Amygdala (tissue), 56 donors: ENCODE data around the gene CYB5R3.
"Not testable (repeated sequence)": the region's sequence is repeated elsewhere in the genome, so short reads cannot be mapped to it uniquely, and the experiment has no call there.

Experiments
- DNase-seq, 56 donors: peaks; one replicate each; lab custom pipeline; 2025; lab: John Stamatoyannopoulos, UW

CYB5R3 gene

DNA sequence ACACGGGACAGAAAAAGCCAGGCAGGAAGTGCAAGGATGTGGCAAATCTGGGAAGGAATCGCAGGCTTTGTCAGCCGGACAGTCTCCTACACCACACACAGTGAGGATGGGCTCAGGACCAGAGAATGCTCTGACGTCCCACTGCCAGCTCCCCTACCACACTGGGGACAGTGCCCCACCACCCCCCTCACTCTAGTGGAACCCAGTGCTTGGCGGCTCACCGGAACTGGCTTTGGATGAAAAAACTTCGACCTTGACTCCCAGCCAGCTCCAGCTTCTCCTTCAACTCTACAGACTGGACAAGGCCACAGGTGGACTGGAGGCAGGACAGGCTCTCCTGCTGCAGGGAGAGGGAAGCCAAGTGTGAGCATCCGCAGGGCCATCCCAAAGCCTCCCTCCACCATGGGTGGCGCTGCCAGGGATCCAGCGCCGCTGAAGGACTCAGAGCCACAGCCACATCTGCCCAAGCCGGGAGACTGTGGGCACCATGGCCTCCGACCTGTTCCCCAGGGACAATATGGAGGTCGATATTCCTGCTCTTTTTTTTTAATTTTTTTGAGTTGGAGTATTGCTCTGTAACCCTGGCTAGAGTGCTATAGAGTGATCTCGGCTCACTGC is 71.5 kb downstream of the CYB5R3 start:
- no peak for DNase-seq

DNA sequence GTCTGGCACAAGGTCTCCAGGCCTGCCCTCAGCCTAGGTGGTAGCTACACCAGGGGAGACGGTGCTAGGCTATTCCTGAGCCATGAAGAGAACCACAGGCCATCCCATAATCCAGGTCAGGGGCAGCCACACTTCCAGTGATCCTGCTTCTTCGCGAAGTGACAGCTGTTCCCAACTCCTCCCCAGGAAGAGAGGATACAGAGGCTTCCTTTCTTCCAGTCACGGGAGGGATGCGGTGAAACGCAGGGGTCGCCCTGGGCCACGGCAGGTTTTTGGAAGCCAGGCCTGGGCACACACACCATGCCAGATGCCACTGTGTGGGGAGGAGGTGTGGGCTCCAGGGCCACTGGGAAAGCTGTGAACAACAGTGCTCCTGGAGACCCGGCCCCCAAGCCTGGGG is 72.1 kb downstream of the CYB5R3 start:
- not testable (repeated sequence) for DNase-seq

DNA sequence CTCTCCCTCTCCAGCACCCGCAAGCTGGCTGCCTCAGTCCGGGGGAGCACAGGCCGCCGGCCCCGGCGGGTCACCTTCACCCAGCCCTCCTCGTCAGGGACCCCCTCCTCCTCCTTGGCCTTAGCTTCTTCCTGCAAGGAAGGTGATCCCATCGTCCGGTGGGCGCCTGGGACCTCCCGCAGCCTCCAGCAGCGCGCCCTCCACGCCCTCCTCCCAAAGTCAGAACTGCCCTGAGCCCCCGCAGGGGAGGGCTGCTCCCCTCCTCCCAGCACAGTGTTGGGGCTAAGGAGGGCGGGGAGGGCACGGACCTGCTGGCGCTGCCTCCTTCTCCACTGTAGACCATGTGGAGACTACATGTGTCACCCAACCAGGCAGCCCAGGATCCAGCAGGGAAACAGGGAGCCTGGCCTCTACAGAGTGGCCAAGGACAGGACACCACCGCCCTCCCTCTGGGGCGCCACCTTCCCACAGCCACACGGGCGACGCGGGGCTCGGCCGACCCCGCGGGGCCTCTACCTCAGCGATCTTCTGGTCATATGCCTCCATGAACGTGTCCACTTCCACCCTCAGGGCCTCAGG is 73.1 kb downstream of the CYB5R3 start:
- not testable (repeated sequence) for DNase-seq

DNA sequence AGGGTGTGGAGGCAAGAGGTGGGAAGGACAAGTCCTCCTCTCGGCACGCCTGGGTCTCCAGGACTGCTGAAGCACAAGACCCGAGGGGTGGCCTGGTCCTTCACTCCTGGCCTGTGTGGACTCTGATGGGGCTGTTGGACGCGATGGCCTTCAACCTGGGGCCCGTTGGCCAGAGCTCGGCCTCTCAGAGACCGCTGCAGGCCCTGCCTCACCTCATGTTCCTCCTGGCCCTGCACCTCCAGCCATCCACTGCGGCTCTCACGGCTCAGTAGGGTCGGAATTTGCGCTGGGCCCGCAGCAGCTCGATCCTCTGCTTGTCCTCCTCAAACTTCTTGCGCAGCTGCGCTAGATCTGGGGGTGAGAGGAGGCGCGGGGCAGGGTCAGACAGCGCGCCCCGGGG is 74.7 kb downstream of the CYB5R3 start:
- not testable (repeated sequence) for DNase-seq

DNA sequence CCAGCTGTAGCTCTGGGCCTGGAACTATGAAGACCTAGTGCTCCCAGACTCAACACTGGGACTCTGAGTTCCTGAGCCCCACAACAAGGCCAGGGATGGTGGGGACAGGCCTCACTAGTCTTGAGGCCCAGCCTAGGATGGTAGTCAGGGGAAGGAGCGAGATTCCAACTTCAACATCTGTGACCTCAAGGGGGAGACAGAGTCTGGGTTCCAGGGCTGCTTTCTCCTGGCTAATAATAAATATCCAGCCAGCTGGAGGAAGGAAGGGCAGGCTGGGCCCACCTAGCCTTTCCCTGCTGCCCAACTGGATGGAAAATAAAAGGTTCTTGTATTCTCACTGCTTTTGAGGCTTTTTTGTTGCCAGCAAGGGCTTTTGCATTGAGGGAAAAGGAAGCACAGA is 75.1 kb downstream of the CYB5R3 start:
- not testable (repeated sequence) for DNase-seq

DNA sequence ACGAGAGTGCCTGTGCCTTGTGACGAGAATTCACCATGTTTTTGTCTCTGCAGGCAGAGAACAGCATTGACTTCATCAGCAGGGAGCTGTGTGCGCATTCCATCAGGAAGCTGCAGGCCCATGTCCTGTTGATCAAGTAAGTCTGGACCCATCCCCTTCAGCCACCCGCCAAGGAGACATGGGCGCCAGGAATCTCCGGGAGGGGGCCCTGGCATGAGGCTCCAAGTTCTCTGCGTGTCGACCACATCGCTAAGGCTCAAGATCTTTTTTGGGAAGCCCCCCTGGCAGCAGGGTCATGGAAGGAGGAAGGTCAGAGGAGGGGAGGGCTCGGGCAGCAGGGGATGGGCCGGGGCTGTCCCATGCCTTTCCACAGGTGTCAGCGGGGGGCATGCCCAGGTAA is 78.1 kb downstream of the CYB5R3 start:
- DNase-seq = not testable (repeated sequence)

DNA sequence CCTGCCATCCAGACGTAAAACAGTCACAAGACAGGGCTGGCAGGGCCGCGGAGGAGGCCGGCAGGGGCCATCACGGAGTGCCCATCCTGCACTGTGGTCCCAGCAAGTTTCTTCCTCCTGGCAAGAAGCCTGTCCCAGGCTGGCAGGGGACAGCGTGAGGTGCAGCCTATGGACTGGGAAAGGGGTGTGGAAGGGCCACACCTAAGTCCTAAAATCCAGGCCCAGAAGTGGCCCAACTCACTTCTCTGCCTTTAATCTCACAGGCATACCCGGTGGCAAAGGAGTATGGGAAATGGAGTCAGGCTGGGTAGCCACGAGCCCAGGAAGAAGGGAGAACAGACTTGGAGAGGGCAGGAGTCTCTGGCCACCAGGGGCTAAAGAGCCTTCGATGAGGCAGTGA is 78.6 kb downstream of the CYB5R3 start:
- not testable (repeated sequence) for DNase-seq

DNA sequence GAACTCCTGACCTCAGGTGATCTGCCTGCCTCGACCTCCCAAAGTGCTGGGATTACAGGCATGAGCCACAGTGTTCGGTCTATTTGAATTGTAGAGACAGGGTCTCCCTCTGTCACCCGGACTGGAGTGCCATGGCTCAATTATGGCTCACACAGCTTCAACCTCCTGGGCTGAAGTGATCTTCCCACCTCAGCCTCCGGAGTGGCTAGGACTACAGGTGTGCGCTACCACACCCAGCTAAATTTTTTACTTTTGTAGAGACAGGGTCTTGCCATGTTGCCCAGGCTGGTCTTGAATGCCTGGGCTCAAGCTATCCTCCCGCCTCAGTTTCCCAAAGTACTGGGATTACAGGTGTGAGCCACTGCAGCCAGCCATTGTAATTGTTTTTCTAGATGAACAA is 81.2 kb downstream of the CYB5R3 start:
- DNase-seq = not testable (repeated sequence)
